AG08395 (cell line): ENCODE measurements around the gene ADM.

ENCODE experiments used
- DNase-seq: peaks from one replicate; pipeline ENCODE4 v3.0.0; 2012; ENCODE audit warnings: mixed read lengths, low spot score

ADM gene

GRCh38 chr11:10309163-10310093, 4.6 kb downstream of the ADM start:
- DNase-seq = no peak

- no peak for DNase-seq
Measured at GRCh38 chr11:10310301-10310841, 5.5 kb downstream of the ADM start.

GRCh38 chr11:10311802-10312201, 6.9 kb downstream of the ADM start:
- no peak for DNase-seq

GRCh38 chr11:10314199-10315072, 9.6 kb downstream of the ADM start:
- no peak for DNase-seq

GRCh38 chr11:10315083-10315482, 10.2 kb downstream of the ADM start:
- no peak for DNase-seq

GRCh38 chr11:10317151-10317755, 12.4 kb downstream of the ADM start:
- no peak for DNase-seq

GRCh38 chr11:10317776-10318526, 13.1 kb downstream of the ADM start:
- DNase-seq = no peak

GRCh38 chr11:10318527-10318802, 13.6 kb downstream of the ADM start:
- DNase-seq = no peak

- no peak for DNase-seq
Measured at GRCh38 chr11:10319702-10320558, 15.1 kb downstream of the ADM start.

- DNase-seq = no peak
Measured at GRCh38 chr11:10320736-10321465, 16.0 kb downstream of the ADM start.

- DNase-seq = no peak
Measured at GRCh38 chr11:10322401-10322800, 17.5 kb downstream of the ADM start.

- DNase-seq = peak; percentile 75
Measured at GRCh38 chr11:10322830-10323792, 18.2 kb downstream of the ADM start.

- DNase-seq = no peak
Measured at GRCh38 chr11:10323793-10324170, 18.9 kb downstream of the ADM start.

- no peak for DNase-seq
Measured at GRCh38 chr11:10324474-10324873, 19.6 kb downstream of the ADM start.

- DNase-seq = no peak
Measured at GRCh38 chr11:10325277-10326011, 20.6 kb downstream of the ADM start.

GRCh38 chr11:10326012-10326964, 21.4 kb downstream of the ADM start:
- DNase-seq = no peak

- no peak for DNase-seq
Measured at GRCh38 chr11:10327254-10327653, 22.4 kb downstream of the ADM start.
